Activated T-cell treated with anti-CD3 and anti-CD28 coated beads, Interleukin-2, amount 50 U/mL, for 48 hours (primary cell): ENCODE measurements around the gene SLX4.

ENCODE experiments used
- DNase-seq, 2 experiments: peaks; one replicate each; pipeline ENCODE4 v3.0.0-alpha.2; 2020

Gene SLX4

DNA sequence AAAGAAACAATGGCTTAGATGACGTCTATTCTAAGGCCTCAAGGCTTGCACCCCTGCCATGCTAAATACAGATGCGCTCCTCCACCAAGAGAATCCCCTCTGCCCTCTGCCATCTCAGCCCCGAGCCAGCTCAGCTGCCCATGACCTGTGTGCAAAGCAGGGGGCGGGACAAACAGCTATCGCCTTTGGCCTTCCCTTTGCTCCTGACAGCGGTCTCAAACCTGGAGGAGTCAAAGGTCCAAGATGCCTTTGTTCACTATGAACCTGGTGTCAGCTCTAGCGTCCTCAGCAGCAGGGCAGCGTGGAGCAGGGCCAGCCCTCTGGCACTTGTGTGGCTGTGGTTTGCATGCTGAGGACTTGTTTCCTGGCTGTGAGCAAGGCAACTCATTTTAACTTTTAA, 12.3 kb downstream of the SLX4 start:
- DNase-seq: no peak

DNA sequence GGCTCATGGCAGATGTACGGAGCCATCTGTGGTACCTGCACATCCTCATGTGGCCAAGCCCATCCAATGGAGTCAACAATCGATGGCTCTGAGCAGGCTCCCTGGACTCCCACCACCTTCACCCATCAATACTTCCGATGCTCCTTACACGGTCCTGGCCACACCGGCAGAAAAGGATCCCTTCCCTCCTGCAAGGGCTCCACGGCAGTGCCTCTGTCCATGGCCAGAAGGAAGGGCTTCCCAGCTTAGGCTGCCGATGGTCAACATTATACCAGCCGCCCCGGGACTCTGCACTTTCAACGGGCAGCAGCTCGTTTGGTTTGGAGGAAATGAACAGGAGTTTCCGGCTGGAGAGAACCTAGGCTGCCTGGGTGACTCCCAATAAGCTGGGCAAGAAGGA, 13.2 kb downstream of the SLX4 start:
- DNase-seq: no peak

DNA sequence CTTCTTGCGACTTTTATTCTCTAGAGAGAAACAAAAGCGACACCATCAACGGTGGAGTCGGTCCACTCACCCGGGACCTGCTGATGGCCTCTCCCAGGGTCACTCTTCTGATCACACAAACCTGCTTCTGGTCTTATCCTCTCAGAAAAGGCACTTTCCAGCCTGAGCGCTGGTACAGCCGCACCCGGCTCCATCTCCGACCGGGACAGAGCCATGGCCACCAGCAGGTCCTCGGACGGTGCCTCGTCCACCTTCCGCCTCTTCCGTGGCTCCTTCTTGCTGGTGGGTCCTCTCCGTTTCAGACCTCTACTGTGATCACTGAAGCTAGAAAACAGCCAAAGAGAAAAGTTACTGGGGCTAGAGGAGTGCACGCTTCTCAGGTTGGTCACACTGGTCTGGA, 13.7 kb downstream of the SLX4 start:
- no peak for DNase-seq

DNA sequence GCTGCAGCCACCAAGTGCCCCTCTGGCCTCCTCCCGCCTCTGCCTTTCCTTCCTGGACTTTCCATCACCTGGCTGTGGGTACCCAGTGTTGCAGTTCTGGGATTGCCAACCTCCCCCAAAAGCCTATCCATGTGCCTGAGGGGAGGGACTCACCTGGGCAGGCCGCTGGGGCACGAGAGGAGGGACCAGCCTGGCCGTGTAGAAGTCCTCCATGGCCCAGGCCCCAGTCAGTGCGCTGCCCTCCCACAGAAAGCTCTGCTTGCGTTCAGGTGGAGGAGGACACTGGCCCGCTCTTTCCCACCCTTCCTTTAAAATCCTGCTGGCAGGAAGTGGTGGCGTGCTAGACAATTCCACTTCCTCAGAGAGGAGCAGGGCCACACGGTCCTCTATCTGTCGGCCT, 14.2 kb downstream of the SLX4 start:
- no peak for DNase-seq

DNA sequence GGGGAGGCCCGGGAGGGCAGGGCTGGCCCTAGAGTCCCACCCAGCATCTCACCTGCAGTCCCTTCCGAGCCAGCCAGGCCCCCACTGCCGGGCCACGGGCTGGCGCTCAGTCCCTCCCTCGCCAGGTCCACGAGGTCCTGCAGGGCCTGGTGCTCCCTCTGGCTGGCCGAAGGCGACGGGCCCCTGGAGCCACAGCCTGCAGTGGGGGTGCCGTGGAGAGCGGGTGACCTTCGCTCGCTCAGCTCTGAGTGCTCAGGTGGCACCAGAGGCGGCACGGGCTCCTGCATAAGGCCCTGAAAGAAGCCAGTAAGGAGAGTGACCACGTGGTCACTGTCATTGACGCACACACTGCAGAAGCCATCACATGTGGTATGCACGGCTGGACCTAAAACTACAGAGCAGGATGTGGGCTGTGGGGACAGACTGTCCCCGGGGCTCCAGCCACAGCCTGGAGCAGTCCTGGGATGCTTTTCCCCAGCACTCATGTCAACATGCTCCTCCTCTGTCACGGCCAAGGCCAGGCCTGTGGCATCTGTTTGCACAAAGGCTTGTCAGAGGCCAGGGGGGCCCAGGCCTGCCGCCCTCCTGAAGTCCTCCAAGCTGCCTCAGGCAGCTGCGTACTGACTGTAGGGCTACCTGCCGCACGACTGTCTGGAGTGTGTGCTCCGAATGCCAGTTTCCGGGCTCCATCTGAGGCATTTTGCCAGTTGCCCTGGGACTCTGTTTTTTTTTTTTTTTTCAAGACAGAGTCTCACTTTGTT, 15.1 kb downstream of the SLX4 start:
- no peak for DNase-seq

DNA sequence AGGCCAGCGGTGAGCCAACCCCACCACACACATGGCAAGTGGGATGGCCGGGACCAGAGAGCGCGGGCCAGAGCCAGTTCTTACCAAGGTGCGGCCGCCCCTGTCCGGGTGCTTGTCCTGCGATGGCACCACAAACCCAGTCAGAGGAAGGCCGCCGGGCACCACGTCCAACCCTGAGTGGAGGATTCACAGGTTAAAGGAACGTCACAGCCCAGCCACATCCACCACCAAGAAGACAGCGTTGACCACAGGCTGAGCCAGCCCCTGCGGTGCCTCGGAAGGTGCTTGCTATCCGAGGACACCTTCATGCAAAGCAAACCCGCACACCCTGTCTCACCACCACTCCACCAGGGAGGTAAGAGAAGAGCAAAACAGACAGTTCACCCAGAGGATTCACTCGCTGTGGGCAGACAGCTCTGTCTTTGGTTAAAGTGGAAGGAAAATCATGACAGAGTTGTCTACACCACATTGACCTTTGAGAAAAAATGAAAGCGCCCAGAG, 15.8 kb downstream of the SLX4 start:
- no peak for DNase-seq

DNA sequence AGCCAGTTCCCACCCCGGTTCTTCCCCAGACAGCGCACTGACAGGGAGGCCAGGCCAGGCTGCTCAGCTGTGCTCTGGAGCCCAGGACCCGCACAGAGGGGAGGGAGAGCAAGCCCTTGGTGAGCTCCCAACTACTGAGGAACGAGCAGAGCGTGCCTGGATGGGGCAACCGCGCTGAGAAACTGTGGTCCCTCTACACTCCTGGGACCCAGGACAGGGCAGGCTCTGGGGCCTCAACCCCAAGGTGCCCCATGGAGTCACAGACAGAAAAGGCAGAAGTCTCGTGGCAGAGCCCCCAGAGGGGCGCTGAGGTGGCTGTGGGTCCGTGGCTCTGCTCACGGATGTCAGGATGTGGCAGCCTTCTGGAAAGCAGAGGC, 16.3 kb downstream of the SLX4 start:
- DNase-seq: no peak

DNA sequence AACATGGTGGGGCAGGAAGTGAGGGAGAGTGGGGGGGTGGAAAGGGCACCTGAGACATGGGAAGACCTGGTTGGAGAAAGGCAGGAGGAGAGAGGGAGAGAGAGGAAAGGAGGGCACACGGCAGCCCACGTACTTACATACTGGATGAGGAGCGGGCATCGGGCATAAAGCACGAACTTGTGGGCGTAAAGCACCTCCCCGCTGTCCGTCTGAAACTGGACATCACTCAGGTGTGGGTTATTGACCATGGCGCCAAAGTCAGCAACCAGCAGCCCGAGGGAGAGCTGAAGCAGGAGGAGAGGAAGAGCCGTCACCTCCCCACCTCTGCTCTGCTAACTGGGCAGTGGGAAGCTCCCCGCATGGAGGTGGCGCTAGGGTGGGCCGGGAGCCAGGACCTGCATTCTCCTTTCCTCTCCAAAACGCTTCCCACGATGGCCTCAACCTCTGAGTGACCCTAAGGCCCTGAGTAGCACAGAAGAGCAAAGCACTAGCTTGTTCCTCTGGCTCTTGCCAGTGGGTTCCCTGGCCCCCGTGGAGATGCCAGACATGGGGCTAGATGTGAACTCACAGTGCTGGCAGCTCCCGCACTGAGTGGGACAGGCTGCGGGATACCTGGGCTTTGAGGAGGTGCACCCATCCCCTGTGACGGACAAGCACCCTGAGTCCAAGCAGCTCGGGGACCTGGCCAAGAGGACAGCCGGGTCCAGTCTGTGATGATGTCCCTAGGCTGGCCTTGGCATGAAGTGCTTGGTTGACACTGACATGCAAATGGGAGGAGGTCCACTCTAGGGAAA, 16.9 kb downstream of the SLX4 start:
- DNase-seq: no peak

DNA sequence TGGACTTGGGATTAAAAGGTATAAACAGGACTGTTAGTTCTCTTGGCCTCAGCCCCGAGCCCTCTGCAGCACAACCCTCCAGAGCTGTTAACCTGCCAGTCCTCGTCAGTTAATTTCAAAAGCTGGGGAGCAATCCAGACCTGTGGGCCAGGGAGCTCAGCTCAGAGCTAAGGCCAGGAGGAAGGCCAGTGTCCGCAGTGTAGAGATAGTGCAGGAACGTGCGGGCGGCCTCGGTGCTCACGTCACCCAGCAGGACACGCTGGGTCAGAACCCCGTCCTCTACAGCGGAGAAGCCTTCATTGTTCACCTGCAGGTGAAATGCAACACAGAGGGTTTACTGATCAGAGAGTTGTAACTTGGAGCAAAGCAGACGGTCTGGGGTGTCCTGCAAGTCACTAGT, 18.8 kb downstream of the SLX4 start:
- DNase-seq: no peak

DNA sequence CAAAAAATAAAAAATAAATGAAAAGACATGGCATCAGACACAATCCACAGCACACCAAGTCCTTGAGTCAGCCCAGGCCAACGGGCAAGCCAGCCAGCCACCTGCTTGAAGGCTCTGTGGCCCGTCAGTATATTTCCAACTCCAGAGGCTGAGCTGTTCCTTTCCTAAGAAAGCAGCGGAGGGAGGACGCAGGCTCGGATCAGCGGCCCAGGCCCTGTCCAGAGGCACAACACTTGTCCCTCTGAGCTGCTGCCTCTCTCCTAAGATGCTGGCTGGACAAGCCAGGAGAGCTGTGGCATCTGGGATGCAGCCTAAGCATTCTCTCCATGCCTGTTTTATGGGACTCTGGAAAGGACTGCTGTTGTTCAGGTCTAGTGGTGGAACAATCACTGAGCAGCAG, 19.4 kb downstream of the SLX4 start:
- no peak for DNase-seq

DNA sequence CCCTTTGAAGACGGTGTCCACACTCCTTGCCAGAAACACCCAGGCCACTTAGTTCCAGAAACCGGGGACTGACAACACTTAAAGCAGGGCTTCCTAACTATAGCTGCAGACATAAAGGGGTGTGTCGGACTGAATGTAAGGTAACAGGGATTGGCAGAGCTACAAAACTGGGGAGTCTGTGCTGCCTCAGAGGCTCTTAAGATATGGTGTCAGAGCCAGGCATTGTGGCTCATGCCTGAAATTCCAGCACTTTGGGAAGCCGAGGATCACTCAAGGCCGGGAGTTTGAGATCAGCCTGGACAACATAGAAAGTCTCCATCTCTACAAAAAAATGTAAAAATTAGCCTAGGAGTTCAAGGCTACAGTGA, 20.0 kb downstream of the SLX4 start:
- DNase-seq: no peak

DNA sequence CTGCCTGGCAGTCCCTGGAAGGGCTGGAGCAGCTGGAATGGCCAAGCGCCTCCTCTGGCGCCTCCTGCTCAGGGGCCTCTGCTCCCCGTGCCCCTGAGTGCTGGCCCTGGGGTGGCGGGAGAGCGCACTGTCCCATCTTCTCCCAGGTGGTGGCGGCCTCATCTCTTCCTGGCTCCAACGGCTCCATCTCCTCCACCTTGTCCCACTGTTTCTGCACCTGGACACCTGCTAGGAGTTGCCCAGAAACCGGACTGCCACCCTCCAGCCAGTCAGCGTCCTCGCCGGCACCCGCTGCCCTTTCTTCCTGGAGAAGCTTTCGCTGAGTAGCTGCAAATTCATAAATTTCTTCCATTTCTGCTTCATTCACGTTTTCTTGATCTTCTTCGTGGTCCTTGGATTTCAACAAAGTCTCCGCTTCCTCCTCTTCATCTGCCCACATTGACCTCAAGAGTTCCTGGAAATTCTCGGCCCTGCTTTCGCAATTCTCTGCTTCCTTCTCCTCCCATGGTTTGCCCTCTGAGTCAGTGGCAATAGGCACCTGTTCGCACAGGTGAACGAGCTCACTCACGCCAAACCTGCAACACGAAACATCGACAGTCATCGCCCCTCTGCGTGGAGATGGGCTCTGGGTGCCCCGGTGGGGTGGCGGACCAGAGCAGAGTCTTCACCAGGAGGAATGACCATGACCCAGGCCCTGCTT, 20.5 kb downstream of the SLX4 start:
- no peak for DNase-seq

DNA sequence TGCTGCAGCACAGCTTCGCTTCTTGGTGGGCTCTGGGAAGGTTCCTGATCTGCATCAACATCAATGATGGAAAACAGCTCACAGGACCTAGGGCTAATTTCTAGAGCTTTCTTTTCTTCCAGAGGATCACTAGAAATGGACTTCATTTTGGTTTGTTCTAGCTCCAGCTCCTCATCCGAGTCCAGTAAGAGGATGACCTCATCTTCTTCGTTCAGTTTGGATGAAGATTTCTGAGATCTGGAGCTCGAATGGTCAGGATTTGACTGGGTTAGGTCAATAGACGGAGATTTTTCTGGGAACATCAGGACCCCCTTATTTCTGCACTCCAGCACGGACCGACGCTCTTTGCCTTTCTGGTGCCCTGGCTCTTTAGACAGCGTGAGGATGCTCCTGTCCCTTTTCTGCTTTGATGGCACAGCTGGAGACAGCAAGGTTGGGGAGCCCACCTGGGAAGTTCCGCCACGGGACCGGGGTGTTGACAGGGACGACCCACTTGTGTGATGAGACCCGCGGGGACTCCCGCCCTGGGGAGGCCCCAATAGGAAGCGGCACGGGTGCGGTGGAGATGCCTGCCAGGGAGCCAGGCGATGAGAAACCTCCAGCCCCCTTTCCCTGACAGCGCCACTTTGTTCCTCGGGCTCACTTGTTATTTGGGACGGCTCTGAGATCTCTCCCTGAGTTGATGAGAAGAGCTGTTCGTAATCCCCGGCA, 21.3 kb downstream of the SLX4 start:
- DNase-seq: no peak

DNA sequence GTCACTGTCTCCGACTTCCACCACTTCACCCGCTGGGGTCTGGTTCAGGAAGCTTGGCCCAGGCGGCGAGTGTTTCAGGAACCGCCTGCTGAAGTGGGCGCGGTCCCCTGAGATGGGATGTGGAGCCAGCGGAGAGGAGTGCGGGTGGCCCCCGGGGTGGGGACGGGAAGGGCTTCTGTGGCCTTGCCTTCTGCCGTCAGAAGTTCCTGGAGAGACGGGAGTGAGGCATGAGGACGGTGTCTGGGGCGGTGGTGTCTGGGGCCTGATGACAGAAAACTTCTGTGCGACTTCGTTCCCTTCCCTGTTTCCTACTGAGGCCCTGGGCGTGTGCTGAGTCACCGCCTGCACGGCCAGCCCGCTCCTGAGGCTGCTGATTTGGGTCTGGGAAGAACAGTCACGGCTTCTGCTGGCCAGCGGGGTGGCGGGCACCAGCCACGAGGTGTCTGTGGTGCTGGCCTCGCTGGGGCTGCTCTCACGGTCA, 21.9 kb downstream of the SLX4 start:
- no peak for DNase-seq

DNA sequence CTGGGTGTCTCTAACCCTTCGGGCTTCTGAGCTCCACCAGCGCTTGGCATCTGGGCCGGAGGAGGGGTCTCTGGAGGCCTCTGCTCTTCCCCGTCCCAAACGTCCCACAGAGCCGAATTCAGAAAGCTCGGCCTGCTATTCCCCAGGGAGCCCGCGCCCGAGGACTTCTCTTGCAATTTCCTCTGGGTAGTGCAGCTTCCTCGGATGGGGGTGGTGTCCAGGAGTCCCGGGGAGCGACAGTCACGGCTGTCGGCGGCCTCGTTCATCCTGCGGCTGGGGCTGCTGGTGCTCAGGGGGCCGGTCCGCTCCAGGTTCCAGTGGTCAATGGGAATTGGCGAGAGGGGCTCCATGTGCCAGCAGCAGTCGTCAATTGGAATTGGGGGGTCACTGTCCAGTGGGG, 22.4 kb downstream of the SLX4 start:
- no peak for DNase-seq

DNA sequence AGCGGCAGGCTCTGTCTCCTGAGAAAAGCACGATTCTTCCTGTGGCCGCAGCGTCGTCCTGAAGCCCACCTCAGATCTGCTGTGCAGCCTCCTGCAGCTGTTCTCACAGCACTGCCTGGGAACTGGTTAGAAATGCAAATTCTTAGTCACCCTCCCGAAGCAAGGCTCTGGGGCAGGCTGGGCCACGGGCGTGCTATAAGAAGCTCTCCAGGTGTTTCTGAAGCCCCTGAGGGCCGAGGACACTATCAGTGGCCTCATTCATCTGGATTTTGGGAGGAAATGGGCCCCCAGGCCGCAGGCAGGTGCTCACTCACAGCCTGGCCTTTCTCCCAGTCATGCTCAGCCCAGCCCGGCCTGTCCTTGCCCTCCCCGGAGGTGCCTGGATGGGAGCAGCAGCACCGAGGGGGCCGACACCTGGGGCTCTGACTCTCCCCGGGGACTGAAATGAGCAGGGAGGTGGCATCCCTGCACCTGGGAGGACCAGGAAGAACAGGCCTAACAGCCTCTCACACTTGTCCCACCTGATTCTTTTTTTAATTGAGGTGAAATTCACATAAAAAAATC, 23.8 kb downstream of the SLX4 start:
- no peak for DNase-seq

DNA sequence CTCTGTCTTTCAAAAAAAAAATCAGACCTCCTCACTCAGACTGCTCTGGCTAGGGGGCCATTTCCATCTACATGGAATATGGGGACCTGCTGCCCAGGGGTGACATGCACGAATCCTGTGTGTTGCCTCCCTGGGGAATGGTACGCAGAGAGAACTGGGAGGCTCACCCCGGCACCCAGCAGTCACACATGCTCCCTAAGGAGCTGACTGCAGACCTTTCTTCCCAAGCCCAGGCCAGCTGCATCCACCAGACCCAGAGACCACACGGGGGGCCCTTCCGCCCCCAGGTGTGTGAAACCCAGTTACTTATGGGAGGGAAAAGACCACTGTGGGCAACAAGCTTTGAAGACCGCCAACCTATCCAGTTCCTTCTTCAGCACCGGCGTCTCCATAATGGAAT, 27.0 kb downstream of the SLX4 start:
- no peak for DNase-seq

DNA sequence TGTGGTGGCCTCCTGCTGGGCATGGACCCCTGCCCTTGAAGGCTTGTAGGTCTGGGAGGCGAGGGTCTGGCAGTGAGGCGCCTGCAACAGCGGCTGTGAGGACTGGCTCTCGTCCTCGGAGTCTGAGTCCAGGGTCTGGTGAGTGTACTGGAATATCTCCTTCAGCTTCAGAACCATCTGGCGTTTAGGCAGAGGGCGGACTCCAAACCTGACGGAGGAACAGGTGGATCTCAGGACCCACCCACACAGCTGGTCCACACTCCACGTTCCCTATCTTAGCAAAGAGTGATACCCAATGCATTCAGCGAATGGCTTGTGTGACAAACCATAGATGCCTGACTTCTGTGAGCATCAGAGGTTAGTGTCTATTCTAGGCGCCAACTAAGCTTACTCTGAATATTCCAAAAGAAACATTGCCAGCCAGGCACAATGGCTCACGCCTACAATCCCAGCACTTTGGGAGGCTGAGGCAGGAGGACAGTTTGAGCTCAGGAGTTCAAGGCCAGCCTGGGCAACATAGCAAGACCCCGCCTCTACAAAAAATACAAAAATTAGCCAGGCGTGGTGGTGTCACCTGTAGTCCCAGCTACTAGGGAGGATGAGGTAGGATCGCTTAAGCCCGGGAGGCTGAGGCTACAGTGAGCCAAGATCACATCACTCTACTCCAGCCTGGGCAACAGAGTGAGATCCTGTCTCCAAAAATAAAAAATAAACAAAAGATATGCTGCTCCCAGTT, 27.9 kb downstream of the SLX4 start:
- DNase-seq: no peak

DNA sequence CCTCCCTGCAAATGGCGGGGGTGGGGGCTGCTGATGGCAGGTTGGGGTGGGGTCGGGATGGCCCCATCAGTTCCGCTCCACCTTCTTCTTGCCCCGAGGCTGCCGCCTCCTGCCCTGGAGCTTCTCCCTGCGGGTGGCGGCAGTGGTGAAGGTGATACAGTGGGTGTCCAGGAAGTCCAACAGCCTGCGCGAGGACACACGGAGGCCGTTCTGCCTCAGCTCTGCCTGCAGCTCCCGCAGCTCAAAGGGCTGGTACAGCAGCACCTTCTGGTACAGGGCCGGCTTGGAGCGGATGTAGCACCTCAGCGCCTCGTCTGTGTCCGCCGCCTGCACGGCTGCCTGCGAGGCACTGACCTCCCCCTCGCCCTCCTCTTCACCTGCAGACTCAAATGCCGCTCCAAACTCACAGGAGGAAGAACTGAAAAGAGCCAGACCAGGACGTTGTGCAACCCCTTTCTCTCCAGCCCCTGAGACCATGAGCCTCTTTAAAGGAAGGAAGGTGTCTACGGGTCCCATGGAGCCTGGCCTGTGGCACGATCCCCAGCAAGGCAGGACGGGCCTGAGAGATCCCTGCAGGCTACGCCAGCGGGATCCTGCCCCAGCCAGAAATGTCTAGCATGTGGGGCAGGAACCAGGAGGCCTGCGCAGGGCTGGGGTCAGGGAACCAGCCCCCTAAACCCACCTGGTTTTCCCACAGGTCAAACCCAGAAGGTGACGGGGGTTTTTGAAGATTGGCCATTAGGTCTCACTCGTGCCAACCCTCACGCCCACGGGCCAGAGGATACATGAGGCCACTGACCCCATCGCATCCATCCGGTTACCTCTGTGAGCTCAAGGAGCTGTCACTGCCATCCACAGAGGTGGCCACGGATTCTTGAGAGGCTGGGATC, 28.9 kb downstream of the SLX4 start:
- DNase-seq: no peak

DNA sequence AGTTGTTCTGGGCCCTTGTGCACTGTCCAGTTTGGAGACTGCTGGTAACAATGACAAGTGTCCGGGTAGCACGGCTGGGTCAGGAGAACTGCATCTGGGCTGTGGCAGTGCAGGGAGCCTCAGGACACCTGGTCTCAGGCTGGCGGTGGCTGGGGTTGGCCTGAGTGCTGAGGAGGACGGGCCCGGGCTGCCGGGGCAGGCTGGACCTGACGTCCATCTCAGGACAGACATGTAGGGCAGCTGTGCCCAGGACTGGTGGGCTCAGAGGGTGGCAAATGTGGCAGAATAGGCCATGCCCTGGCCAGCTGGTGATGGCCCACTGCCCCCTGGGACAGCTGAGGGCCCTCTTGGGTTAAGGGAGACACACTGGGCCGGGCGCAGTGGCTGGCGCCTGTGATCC, 30.0 kb downstream of the SLX4 start:
- DNase-seq: no peak

DNA sequence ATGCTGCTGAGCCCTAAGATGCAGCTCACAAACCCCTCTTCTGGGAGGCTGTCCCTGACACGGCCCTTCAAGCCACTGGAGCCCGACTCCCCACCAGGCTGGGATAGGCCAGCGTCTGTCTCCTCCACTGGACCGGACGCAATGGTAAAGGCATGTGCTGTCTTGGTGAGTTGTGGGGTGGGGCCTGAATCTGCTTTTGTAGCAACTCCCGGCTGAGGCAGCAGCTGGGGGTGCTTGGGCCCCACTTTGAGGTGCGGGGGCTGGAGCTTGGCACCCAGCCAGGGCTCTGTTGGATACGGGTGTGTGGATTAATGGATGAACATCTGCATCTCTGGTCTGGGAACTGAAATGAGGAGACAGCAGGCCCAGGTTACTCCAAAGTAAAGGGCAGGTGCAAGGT, 30.7 kb downstream of the SLX4 start:
- DNase-seq: no peak
